Panc1 (cell line): ENCODE measurements around the gene MGAT4C. TPM values are rescaled to one million over a fixed set of nuclear protein-coding genes. Genes with fewer than 3 reads are reported as not detected.

Source experiments
- ATAC-seq: fragments of 200-7000 bp; cut with Tn5 transposase; 2 replicates; pipeline ENCODE4 v1.9.1; 2020; ENCODE audit warnings: mild to moderate bottlenecking, moderate library complexity
- BruUV-seq: library from RNA; stranded (reverse); fragments of 400-500 nt; replicated peaks from 2 replicates; lab custom pipeline; 2021; lab: Mats Ljungman, UMichigan
- CTCF ChIA-PET: fragments of 300-600 bp; sonication (Branson Sonifier 250); formaldehyde crosslinking; loops from one replicate; lab custom pipeline; 2022; ENCODE audit warnings: antibody characterized with exemption; lab: Charles Lee
- POLR2A ChIA-PET: fragments of 300-600 bp; sonication (Branson Sonifier 250); formaldehyde crosslinking; loops from one replicate; lab custom pipeline; 2022; ENCODE audit warnings: antibody characterized with exemption; lab: Charles Lee
- DNase-seq: peaks from one replicate; pipeline ENCODE4 v3.0.0-alpha.2; 2010; ENCODE audit warnings: low read depth, low spot score
- H3K27ac ChIP-seq: 2 replicates; pipeline ENCODE4 v1.5.1; 2011; ENCODE audit warnings: mild to moderate bottlenecking, low read length, inconsistent platforms
- H3K27me3 ChIP-seq: fragments of 200-500 bp; sonication (Bioruptor generic); 2 replicates; pipeline ENCODE4 v1.6.0; 2014; ENCODE audit warnings: low read length, inconsistent platforms; ENCODE audit not compliant: control insufficient read depth, insufficient read depth
- H3K36me3 ChIP-seq: fragments of 200-500 bp; sonication (Bioruptor generic); 2 replicates; pipeline ENCODE4 v1.5.1; 2014; ENCODE audit warnings: inconsistent platforms, mild to moderate bottlenecking, low read length, moderate library complexity; ENCODE audit not compliant: control insufficient read depth, insufficient read depth
- H3K4me1 ChIP-seq: 2 replicates; pipeline ENCODE4 v1.5.1; 2011; ENCODE audit warnings: inconsistent platforms, mild to moderate bottlenecking, low read length, moderate library complexity; ENCODE audit not compliant: control insufficient read depth, insufficient read depth
- H3K4me3 ChIP-seq, 2 experiments: 2 replicates each; pipeline ENCODE4 v1.5.1; 2011 to 2012; ENCODE audit warnings: low read depth in 2 of 2, low read length in 2 of 2, mild to moderate bottlenecking in 2 of 2, inconsistent platforms in 1 of 2, moderate library complexity in 1 of 2
- H3K9me3 ChIP-seq: fragments of 200-500 bp; sonication (Bioruptor generic); 2 replicates; pipeline ENCODE4 v1.5.1; 2014; ENCODE audit warnings: low read depth, mild to moderate bottlenecking, inconsistent platforms, low read length, moderate library complexity; ENCODE audit not compliant: control insufficient read depth, insufficient read depth
- CTCF ChIP-seq: fragments of 450-650 bp; IDR thresholded peaks from 2 replicates; pipeline ENCODE4 v1.5.1; 2017; ENCODE audit warnings: mild to moderate bottlenecking
- POLR2AphosphoS5 ChIP-seq: IDR thresholded peaks from 2 replicates; pipeline ENCODE4 v1.6.1; 2012; ENCODE audit warnings: mild to moderate bottlenecking, low read depth, low read length, moderate library complexity
- REST ChIP-seq, 2 experiments: IDR thresholded peaks; 2 replicates each; pipeline ENCODE4 v1.6.1; 2011 to 2012; ENCODE audit warnings: low read depth in 2 of 2, control low read depth in 1 of 2, low read length in 1 of 2, mild to moderate bottlenecking in 1 of 2, moderate library complexity in 1 of 2; ENCODE audit not compliant: insufficient read depth in 1 of 2
- SIN3A ChIP-seq: IDR thresholded peaks from 2 replicates; pipeline ENCODE4 v1.6.1; 2012; ENCODE audit warnings: low read depth, mild to moderate bottlenecking, low read length, moderate library complexity, borderline replicate concordance; ENCODE audit not compliant: insufficient read depth
- TCF7L2 ChIP-seq: IDR thresholded peaks from 2 replicates; pipeline ENCODE4 v1.6.1; 2011; ENCODE audit warnings: mild to moderate bottlenecking, low read depth, low read length, inconsistent platforms
- in situ Hi-C: cut with HindIII; loops from 2 replicates; pipeline ENCODE4 v1.10.0; 2016; ENCODE audit warnings: low sequenced_read_pairs, low pct_unique_long_range_greater_than_20kb
- intact Hi-C: fragments of 100-400 bp; cut with micrococcal nuclease; formaldehyde crosslinking; loops from one replicate; pipeline ENCODE4 v1.10.0; 2022; ENCODE audit not compliant: unreplicated experiment
- total RNA-seq: library from RNA; stranded (reverse); gene quantifications from one replicate; pipeline ENCODE4 v1.2.1, GENCODE V29; 2021; ENCODE audit not compliant: unreplicated experiment

The MGAT4C gene
- total RNA-seq, 1 experiment from 2014 or later: not detected

- H3K4me3 ChIP-seq: no peak overlapping the region
- ChIA-PET POLR2A (no interaction called here), CTCF (no interaction called here)
- H3K36me3 ChIP-seq: no peaks in the 10 kb centered on the region
- H3K27me3 ChIP-seq: no peaks in the 10 kb centered on the region
- DNase-seq: no peak
- ATAC-seq: no peak
- no peak overlapping the region for H3K27ac ChIP-seq
- H3K4me1 ChIP-seq: no peaks in the 10 kb centered on the region
- in situ Hi-C loops: no loop called here
- TF ChIP-seq REST (IDR thresholded peaks at IDR 0.05; ENCODE audit: insufficient read depth in 1 of 2, low read depth in 2 of 2, low read length in 1 of 2) (no peak), POLR2AphosphoS5 (no peak), CTCF (no peak), TCF7L2 (no peak), SIN3A (no peak)
- intact Hi-C loops: no loop called here
- no TSS peak for BruUV-seq
- H3K9me3 ChIP-seq: no peaks in the 10 kb centered on the region
Measured at GRCh38 chr12:86050010-86050409, 206.2 kb downstream of the MGAT4C start.

GRCh38 chr12:86044396-86044795, 211.8 kb downstream of the MGAT4C start:
- no peak for ATAC-seq
- ChIA-PET CTCF (no interaction called here), POLR2A (no interaction called here)
- Histone ChIP-seq H3K36me3 (no peaks in the 10 kb centered on the region), H3K4me1 (no peaks in the 10 kb centered on the region), H3K27ac (no peak overlapping the region), H3K27me3 (no peaks in the 10 kb centered on the region), H3K4me3 (no peak overlapping the region), H3K9me3 (no peaks in the 10 kb centered on the region)
- in situ Hi-C loops: no loop called here
- TF ChIP-seq CTCF (no peak), POLR2AphosphoS5 (no peak), SIN3A (no peak), REST (IDR thresholded peaks at IDR 0.05; ENCODE audit: insufficient read depth in 1 of 2, low read depth in 2 of 2, low read length in 1 of 2) (no peak), TCF7L2 (no peak)
- no TSS peak for BruUV-seq
- intact Hi-C loops: no loop called here
- no peak for DNase-seq
